SKM-1 treated with dmso at 0.1 percent for 144 hours (cell line): ENCODE measurements around the gene ZNF221.
"Not testable (repeated sequence)": the region's sequence is repeated elsewhere in the genome, so short reads cannot be mapped to it uniquely, and the experiment has no call there.

ENCODE experiments used
- DNase-seq: peaks from one replicate; lab custom pipeline; 2025; ENCODE audit not compliant: unreplicated experiment; lab: John Stamatoyannopoulos, UW

ZNF221 gene

GRCh38 chr19:43950834-43951645, at the start of gene ZNF221:
TSS of gene ZNF221 (plus strand) at chr19:43951228. CDS start at chr19:43962727, 11,499 bp downstream.
- peak; percentile 67 for DNase-seq

- no peak for DNase-seq
Measured at GRCh38 chr19:43901395-43902390, 49.3 kb upstream of the ZNF221 start.

GRCh38 chr19:43902399-43902798, 48.6 kb upstream of the ZNF221 start:
- no peak for DNase-seq

GRCh38 chr19:43905897-43906296, 45.1 kb upstream of the ZNF221 start:
- no peak for DNase-seq

GRCh38 chr19:43906774-43907173, 44.3 kb upstream of the ZNF221 start:
- DNase-seq, result no peak

- DNase-seq, result no peak
Measured at GRCh38 chr19:43908659-43909058, 42.4 kb upstream of the ZNF221 start.

- no peak for DNase-seq
Measured at GRCh38 chr19:43910884-43911283, 40.1 kb upstream of the ZNF221 start.

GRCh38 chr19:43913383-43913782, 37.6 kb upstream of the ZNF221 start:
- DNase-seq, result no peak

GRCh38 chr19:43914051-43914450, 37.0 kb upstream of the ZNF221 start:
- DNase-seq, result no peak

- DNase-seq, result no peak
Measured at GRCh38 chr19:43923875-43924274, 27.2 kb upstream of the ZNF221 start.

- no peak for DNase-seq
Measured at GRCh38 chr19:43928820-43929219, 22.2 kb upstream of the ZNF221 start.

GRCh38 chr19:43934055-43934984, 16.7 kb upstream of the ZNF221 start:
- no peak for DNase-seq

GRCh38 chr19:43934985-43935708, 15.9 kb upstream of the ZNF221 start, which contains the start of gene ZNF45:
TSS of gene ZNF45 (minus strand) at chr19:43935282. CDS start at chr19:43922185, 13,097 bp downstream.
- DNase-seq, result peak; percentile 54

- DNase-seq, result no peak
Measured at GRCh38 chr19:43936188-43936587, 14.8 kb upstream of the ZNF221 start.

GRCh38 chr19:43939557-43940260, 11.3 kb upstream of the ZNF221 start:
- DNase-seq, result no peak

- DNase-seq, result no peak
Measured at GRCh38 chr19:43940719-43941118, 10.3 kb upstream of the ZNF221 start.

- DNase-seq, result no peak
Measured at GRCh38 chr19:43941209-43941608, 9.8 kb upstream of the ZNF221 start.

- not testable (repeated sequence) for DNase-seq
Measured at GRCh38 chr19:43947412-43947811, 3.6 kb upstream of the ZNF221 start.

GRCh38 chr19:43949803-43950202, 1.2 kb upstream of the ZNF221 start:
- not testable (repeated sequence) for DNase-seq
